Liver (tissue), 9 donors: ENCODE results near the gene MYMK. TPM values are rescaled to one million over a fixed set of nuclear protein-coding genes. Genes with fewer than 3 reads are reported as not detected.
A peak's percentile ranks its signal among the peaks of the same experiment; 100 is the strongest.

ENCODE experiments used
- DNase-seq: peaks from one replicate; pipeline ENCODE4 v3.0.0-alpha.2; 2017; ENCODE audit warnings: low spot score
- H3K27ac ChIP-seq, 2 donors: one replicate each; pipeline ENCODE4 v1.7.0; 2013; ENCODE audit warnings: inconsistent platforms in 2 of 2, low read length in 2 of 2, control low read depth in 1 of 2, low read depth in 1 of 2, mild to moderate bottlenecking in 1 of 2
- H3K27me3 ChIP-seq, 4 donors: one replicate each; pipeline versions ENCODE4 v1.6.1 to v1.7.0; 2013; ENCODE audit warnings: low read length in 3 of 4, inconsistent platforms in 1 of 4, mild to moderate bottlenecking in 1 of 4, moderate library complexity in 1 of 4; ENCODE audit not compliant: control insufficient read depth in 4 of 4, insufficient read depth in 4 of 4
- H3K36me3 ChIP-seq, 4 donors: one replicate each; pipeline versions ENCODE4 v1.6.1 to v1.7.0; 2013; ENCODE audit warnings: low read length in 3 of 4, mild to moderate bottlenecking in 3 of 4, low read depth in 1 of 4, moderate library complexity in 1 of 4; ENCODE audit not compliant: control insufficient read depth in 4 of 4, insufficient read depth in 3 of 4
- H3K4me1 ChIP-seq, 4 donors: one replicate each; pipeline versions ENCODE4 v1.6.1 to v1.7.0; 2013; ENCODE audit warnings: low read length in 3 of 4, mild to moderate bottlenecking in 3 of 4, moderate library complexity in 1 of 4; ENCODE audit not compliant: control insufficient read depth in 4 of 4, insufficient read depth in 4 of 4
- H3K4me3 ChIP-seq, 3 donors: one replicate each; pipeline versions ENCODE4 v1.6.1 to v1.7.0; 2013; ENCODE audit warnings: low read length in 3 of 3, control low read depth in 1 of 3, low read depth in 1 of 3, mild to moderate bottlenecking in 1 of 3
- H3K9ac ChIP-seq, 2 donors: one replicate each; pipeline ENCODE4 v1.7.0; 2013; ENCODE audit warnings: low read length in 2 of 2, mild to moderate bottlenecking in 2 of 2, moderate library complexity in 2 of 2, control low read depth in 1 of 2, low read depth in 1 of 2
- H3K9me3 ChIP-seq, 4 donors: one replicate each; pipeline versions ENCODE4 v1.6.1 to v1.7.0; 2013; ENCODE audit warnings: low read length in 3 of 4; ENCODE audit not compliant: control insufficient read depth in 4 of 4
- EGR1 ChIP-seq, 2 donors: IDR thresholded peaks; 2 replicates each; pipeline ENCODE4 v1.6.1; 2016 to 2018; ENCODE audit warnings: antibody characterized with exemption in 2 of 2, low read depth in 2 of 2
- FOXA1 ChIP-seq: IDR thresholded peaks from 2 replicates; pipeline ENCODE4 v1.6.1; 2016; ENCODE audit warnings: antibody characterized with exemption
- FOXA2 ChIP-seq: IDR thresholded peaks from 2 replicates; pipeline ENCODE4 v1.6.1; 2016; ENCODE audit warnings: antibody characterized with exemption
- HNF4A ChIP-seq, 2 donors: conservative IDR thresholded peaks; 2 replicates each; pipeline ENCODE4 v1.6.1; 2016; ENCODE audit warnings: antibody characterized with exemption in 2 of 2, mild to moderate bottlenecking in 2 of 2
- HNF4G ChIP-seq: IDR thresholded peaks from 2 replicates; pipeline ENCODE4 v1.6.1; 2016; ENCODE audit warnings: antibody characterized with exemption
- JUND ChIP-seq, 2 donors: IDR thresholded peaks; 2 replicates each; pipeline ENCODE4 v1.6.1; 2016; ENCODE audit warnings: antibody characterized with exemption in 2 of 2
- NR2F2 ChIP-seq: IDR thresholded peaks from 2 replicates; pipeline ENCODE4 v1.6.1; 2016; ENCODE audit warnings: antibody characterized with exemption
- RAD21 ChIP-seq, 2 donors: IDR thresholded peaks; 2 replicates each; pipeline ENCODE4 v1.6.1; 2016; ENCODE audit warnings: antibody characterized with exemption in 2 of 2, mild to moderate bottlenecking in 2 of 2
- RXRA ChIP-seq, 2 donors: IDR thresholded peaks; 2 replicates each; pipeline ENCODE4 v1.6.1; 2017 to 2018; ENCODE audit warnings: antibody characterized with exemption in 2 of 2, mild to moderate bottlenecking in 1 of 2
- SP1 ChIP-seq: IDR thresholded peaks from 2 replicates; pipeline ENCODE4 v1.6.1; 2018; ENCODE audit warnings: antibody characterized with exemption, mild to moderate bottlenecking
- TAF1 ChIP-seq: conservative IDR thresholded peaks from 2 replicates; pipeline ENCODE4 v1.6.1; 2016; ENCODE audit warnings: antibody characterized with exemption, mild to moderate bottlenecking
- WGBS: extraction: QIAGEN DNeasy Blood & Tissue Kit; methylation state at CpG from one replicate; pipeline ENCODE4 v1.1.7; 2013; 5-methylcytosine and 5-hydroxymethylcytosine counted together
- polyA plus RNA-seq, 2 donors: library from polyadenylated mRNA; stranded (reverse) in 1 of 2; unstranded in 1 of 2; fragments of 200-250 nt in 1 of 2; fragments of >200 nt in 1 of 2; fragmentation: Nextera tagmentation in 1 of 2; extraction: Ambion mirVana in 1 of 2; gene quantifications; one replicate each; pipeline versions ENCODE4 v1.2.1 to v1.2.3, GENCODE V29; 2013 to 2015
- total RNA-seq, 2 donors: library from RNA; depleted of rRNA; stranded (reverse); fragments of >200 nt; gene quantifications; one replicate each; pipeline ENCODE4 v1.2.3, GENCODE V29; 2014
- TF ChIP-seq, protein P1 (sequence below): IDR thresholded peaks from 2 replicates; pipeline ENCODE4 v1.6.1; 2016; ENCODE audit warnings: antibody characterized with exemption
- TF ChIP-seq, protein P2 (sequence below): IDR thresholded peaks from 2 replicates; pipeline ENCODE4 v1.6.1; 2016; ENCODE audit warnings: antibody characterized with exemption, mild to moderate bottlenecking
- TF ChIP-seq, protein P3 (sequence below): fragments of 150-350 bp; IDR thresholded peaks from 2 replicates; pipeline ENCODE4 v1.5.1; 2017; ENCODE audit warnings: improper control_type of control experiment, low read depth, low read length; ENCODE audit not compliant: missing input control
- TF ChIP-seq, protein P4 (sequence below): IDR thresholded peaks from 2 replicates; pipeline ENCODE4 v1.6.1; 2016; ENCODE audit warnings: antibody characterized with exemption
- donor health status: healthy.
- donor health status: healthy.
- donor health status: healthy.
- donor health status: healthy.
- donor health status: healthy.

Gene MYMK
- total and polyA plus RNA-seq, 4 donors: not detected

DNA sequence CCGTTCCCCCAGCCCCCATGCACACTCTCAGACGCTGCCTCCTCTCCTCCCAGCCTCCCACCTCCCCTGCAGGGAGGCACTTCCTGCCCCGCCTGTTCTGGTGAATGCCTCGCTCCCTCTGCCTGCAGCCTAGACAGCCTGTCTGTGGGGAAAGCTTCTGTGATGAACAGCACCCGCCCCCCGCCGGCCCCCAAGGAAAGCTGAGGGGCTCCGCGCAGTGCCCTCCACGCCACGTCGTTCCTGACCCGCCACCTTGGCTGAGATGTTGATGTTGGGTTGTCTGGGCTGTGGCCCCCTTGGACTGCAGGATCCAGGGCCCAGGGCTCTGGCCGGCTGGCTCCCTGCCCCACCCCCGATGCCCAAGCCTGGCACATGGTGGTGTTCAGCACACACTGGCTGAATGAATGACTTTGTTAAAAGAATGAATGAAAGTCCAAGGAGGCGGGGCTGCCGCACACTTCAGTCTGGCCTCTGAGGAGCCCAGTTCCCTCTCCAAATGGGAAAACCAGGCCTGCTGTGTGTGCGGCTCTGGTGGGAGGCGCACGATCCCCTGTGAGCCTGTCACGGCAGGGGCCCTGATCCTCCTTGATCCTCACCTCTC, 2.1 kb upstream of the MYMK start:
- 72% methylated on average over 21 of the region's 21 CpGs for WGBS
- no peak overlapping the region for H3K9ac ChIP-seq
- H3K27ac ChIP-seq: peak overlapping the region in 1 of 2 donors; percentile 40

GRCh38 chr9:133525677-133526076, 918 bp upstream of the MYMK start:
- no peak for DNase-seq
- peak overlapping the region; percentile 51 to 61 for H3K27ac ChIP-seq
- H3K9me3 ChIP-seq: no peaks in the 10 kb centered on the region
- no peaks in the 10 kb centered on the region for H3K27me3 ChIP-seq
- WGBS: 37% methylated on average over 8 of the region's 8 CpGs
- peaks cover 9 to 55% (median 26%) of the 10 kb centered on the region in 4 donors for H3K4me1 ChIP-seq
- no peak overlapping the region for H3K9ac ChIP-seq
- H3K36me3 ChIP-seq: no peaks in the 10 kb centered on the region
- TF ChIP-seq, protein P1, sequence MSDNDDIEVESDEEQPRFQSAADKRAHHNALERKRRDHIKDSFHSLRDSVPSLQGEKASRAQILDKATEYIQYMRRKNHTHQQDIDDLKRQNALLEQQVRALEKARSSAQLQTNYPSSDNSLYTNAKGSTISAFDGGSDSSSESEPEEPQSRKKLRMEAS: no peak
- TF ChIP-seq FOXA2 (peak; percentile 63), RXRA (IDR thresholded peaks at IDR 0.05) (peak in 1 of 2 donors; percentile 44), RAD21 (IDR thresholded peaks at IDR 0.05) (no peak), HNF4A (conservative IDR thresholded peaks at IDR 0.05) (peak in 1 of 2 donors; percentile 16), NR2F2 (no peak), FOXA1 (peak; percentile 43), HNF4G (no peak)
- no peak overlapping the region for H3K4me3 ChIP-seq

More for the DNA sequence above, 2.1 kb upstream of the MYMK start:
- Histone ChIP-seq H3K9me3 (no peaks in the 10 kb centered on the region), H3K27me3 (no peaks in the 10 kb centered on the region), H3K4me1 (peaks cover 3 to 45% (median 22%) of the 10 kb centered on the region in 4 donors), H3K4me3 (no peak overlapping the region), H3K36me3 (no peaks in the 10 kb centered on the region)
- DNase-seq: no peak
- TF ChIP-seq, protein P1: no peak
- TF ChIP-seq, protein P2, sequence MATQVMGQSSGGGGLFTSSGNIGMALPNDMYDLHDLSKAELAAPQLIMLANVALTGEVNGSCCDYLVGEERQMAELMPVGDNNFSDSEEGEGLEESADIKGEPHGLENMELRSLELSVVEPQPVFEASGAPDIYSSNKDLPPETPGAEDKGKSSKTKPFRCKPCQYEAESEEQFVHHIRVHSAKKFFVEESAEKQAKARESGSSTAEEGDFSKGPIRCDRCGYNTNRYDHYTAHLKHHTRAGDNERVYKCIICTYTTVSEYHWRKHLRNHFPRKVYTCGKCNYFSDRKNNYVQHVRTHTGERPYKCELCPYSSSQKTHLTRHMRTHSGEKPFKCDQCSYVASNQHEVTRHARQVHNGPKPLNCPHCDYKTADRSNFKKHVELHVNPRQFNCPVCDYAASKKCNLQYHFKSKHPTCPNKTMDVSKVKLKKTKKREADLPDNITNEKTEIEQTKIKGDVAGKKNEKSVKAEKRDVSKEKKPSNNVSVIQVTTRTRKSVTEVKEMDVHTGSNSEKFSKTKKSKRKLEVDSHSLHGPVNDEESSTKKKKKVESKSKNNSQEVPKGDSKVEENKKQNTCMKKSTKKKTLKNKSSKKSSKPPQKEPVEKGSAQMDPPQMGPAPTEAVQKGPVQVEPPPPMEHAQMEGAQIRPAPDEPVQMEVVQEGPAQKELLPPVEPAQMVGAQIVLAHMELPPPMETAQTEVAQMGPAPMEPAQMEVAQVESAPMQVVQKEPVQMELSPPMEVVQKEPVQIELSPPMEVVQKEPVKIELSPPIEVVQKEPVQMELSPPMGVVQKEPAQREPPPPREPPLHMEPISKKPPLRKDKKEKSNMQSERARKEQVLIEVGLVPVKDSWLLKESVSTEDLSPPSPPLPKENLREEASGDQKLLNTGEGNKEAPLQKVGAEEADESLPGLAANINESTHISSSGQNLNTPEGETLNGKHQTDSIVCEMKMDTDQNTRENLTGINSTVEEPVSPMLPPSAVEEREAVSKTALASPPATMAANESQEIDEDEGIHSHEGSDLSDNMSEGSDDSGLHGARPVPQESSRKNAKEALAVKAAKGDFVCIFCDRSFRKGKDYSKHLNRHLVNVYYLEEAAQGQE: no peak
- TF ChIP-seq RAD21 (IDR thresholded peaks at IDR 0.05) (no peak), JUND (IDR thresholded peaks at IDR 0.05) (no peak), HNF4G (no peak), HNF4A (conservative IDR thresholded peaks at IDR 0.05) (no peak), EGR1 (IDR thresholded peaks at IDR 0.05; ENCODE audit: low read depth in 2 of 2) (no peak), RXRA (IDR thresholded peaks at IDR 0.05) (no peak), FOXA2 (no peak), SP1 (no peak), FOXA1 (no peak), TAF1 (no peak), NR2F2 (no peak)
- TF ChIP-seq, protein P3, sequence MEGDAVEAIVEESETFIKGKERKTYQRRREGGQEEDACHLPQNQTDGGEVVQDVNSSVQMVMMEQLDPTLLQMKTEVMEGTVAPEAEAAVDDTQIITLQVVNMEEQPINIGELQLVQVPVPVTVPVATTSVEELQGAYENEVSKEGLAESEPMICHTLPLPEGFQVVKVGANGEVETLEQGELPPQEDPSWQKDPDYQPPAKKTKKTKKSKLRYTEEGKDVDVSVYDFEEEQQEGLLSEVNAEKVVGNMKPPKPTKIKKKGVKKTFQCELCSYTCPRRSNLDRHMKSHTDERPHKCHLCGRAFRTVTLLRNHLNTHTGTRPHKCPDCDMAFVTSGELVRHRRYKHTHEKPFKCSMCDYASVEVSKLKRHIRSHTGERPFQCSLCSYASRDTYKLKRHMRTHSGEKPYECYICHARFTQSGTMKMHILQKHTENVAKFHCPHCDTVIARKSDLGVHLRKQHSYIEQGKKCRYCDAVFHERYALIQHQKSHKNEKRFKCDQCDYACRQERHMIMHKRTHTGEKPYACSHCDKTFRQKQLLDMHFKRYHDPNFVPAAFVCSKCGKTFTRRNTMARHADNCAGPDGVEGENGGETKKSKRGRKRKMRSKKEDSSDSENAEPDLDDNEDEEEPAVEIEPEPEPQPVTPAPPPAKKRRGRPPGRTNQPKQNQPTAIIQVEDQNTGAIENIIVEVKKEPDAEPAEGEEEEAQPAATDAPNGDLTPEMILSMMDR: no peak
- TF ChIP-seq, protein P4, sequence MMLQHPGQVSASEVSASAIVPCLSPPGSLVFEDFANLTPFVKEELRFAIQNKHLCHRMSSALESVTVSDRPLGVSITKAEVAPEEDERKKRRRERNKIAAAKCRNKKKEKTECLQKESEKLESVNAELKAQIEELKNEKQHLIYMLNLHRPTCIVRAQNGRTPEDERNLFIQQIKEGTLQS: no peak
